SK-N-SH (cell line): ENCODE data around the gene RASGRP2. TPM values are rescaled to one million over a fixed set of nuclear protein-coding genes. Genes with fewer than 3 reads are reported as not detected.
A peak's percentile ranks its signal among the peaks of the same experiment; 100 is the strongest.

Experiments
- CTCF ChIA-PET: fragments of 300-600, 350-600 bp; formaldehyde crosslinking; extraction: SDS; loops from one replicate; lab custom pipeline; 2021; lab: Yijun Ruan, JAX
- POLR2A ChIA-PET: fragments of 350-600 bp; sonication (Branson Sonifier 250); formaldehyde crosslinking; extraction: SDS; loops from one replicate; lab custom pipeline; 2020; ENCODE audit warnings: antibody characterized with exemption, inconsistent platforms; lab: Yijun Ruan, JAX
- DNase-seq: peaks from one replicate; pipeline ENCODE4 v3.0.0; 2012
- H2AFZ ChIP-seq: fragments of 200-600 bp; sonication (generic); 2 replicates; pipeline ENCODE4 v1.8.1; 2016; ENCODE audit warnings: antibody characterized with exemption, mild to moderate bottlenecking, low read depth
- H3F3A ChIP-seq: fragments of 200-600 bp; sonication (generic); replicated peaks from 2 replicates; pipeline ENCODE3; 2016; ENCODE audit warnings: antibody characterized with exemption, mild to moderate bottlenecking; ENCODE audit not compliant: insufficient read depth
- H3K27ac ChIP-seq, 2 experiments: fragments of 200-500 bp in 1 of 2; fragments of 200-600 bp in 1 of 2; sonication (Bioruptor generic) in 1 of 2; sonication (generic), shearing (Covaris generic) in 1 of 2; 2 replicates each; pipeline versions ENCODE4 v1.5.1 to v1.6.1; 2014 to 2016; ENCODE audit warnings: low read depth in 2 of 2, inconsistent platforms in 1 of 2, low read length in 1 of 2, mild to moderate bottlenecking in 1 of 2, mixed read lengths in 1 of 2
- H3K27me3 ChIP-seq: fragments of 200-600 bp; sonication (generic), shearing (Covaris generic); 2 replicates; pipeline ENCODE4 v1.6.1; 2016; ENCODE audit warnings: mixed run types; ENCODE audit not compliant: insufficient read depth
- H3K36me3 ChIP-seq, 2 experiments: fragments of 200-500 bp in 1 of 2; fragments of 200-600 bp in 1 of 2; sonication (Bioruptor generic) in 1 of 2; sonication (generic) in 1 of 2; replicated peaks in 1 of 2; 2 replicates each; pipeline versions ENCODE3 to v1.5.1; 2014 to 2016; ENCODE audit warnings: low read length in 1 of 2, mild to moderate bottlenecking in 1 of 2; ENCODE audit not compliant: insufficient read depth in 2 of 2, control insufficient read depth in 1 of 2
- H3K4me1 ChIP-seq, 2 experiments: fragments of 200-500 bp in 1 of 2; fragments of 200-600 bp in 1 of 2; sonication (Bioruptor generic) in 1 of 2; sonication (generic), shearing (Covaris generic) in 1 of 2; 2 replicates each; pipeline versions ENCODE4 v1.5.1 to v1.6.1; 2014 to 2016; ENCODE audit warnings: low read depth in 1 of 2, low read length in 1 of 2, mixed run types in 1 of 2; ENCODE audit not compliant: insufficient read depth in 2 of 2, control insufficient read depth in 1 of 2
- H3K4me2 ChIP-seq: fragments of 200-600 bp; sonication (generic), shearing (Covaris generic); 2 replicates; pipeline ENCODE4 v1.6.1; 2017; ENCODE audit warnings: mixed run types
- H3K4me3 ChIP-seq, 2 experiments: fragments of 200-500 bp in 1 of 2; fragments of 200-600 bp in 1 of 2; sonication (Bioruptor generic) in 1 of 2; sonication (generic), shearing (Covaris generic) in 1 of 2; 2 replicates each; pipeline versions ENCODE4 v1.5.1 to v1.8.1; 2014 to 2016; ENCODE audit warnings: low read depth in 2 of 2, inconsistent platforms in 1 of 2, low read length in 1 of 2, mild to moderate bottlenecking in 1 of 2, mixed read lengths in 1 of 2, moderate library complexity in 1 of 2
- H3K79me2 ChIP-seq: fragments of 200-600 bp; sonication (generic); 2 replicates; pipeline ENCODE4 v1.8.1; 2017; ENCODE audit warnings: mild to moderate bottlenecking; ENCODE audit not compliant: insufficient read depth
- H3K9ac ChIP-seq: fragments of 200-600 bp; sonication (generic); 2 replicates; pipeline ENCODE4 v1.6.1; 2017; ENCODE audit warnings: mixed run types
- H3K9me2 ChIP-seq: fragments of 200-600 bp; sonication (generic); 2 replicates; pipeline ENCODE4 v1.6.1; 2017; ENCODE audit warnings: mixed run types
- H3K9me3 ChIP-seq: fragments of 200-600 bp; sonication (generic); 2 replicates; pipeline ENCODE4 v1.6.1; 2017; ENCODE audit warnings: mixed run types, mild to moderate bottlenecking, moderate library complexity
- H4K20me1 ChIP-seq: fragments of 200-600 bp; sonication (generic); 2 replicates; pipeline ENCODE4 v1.6.1; 2017; ENCODE audit warnings: mild to moderate bottlenecking, mixed run types; ENCODE audit not compliant: insufficient read depth
- CHD2 ChIP-seq: fragments of 150-350 bp; IDR thresholded peaks from 2 replicates; pipeline ENCODE4 v1.6.1; 2018; ENCODE audit warnings: low read length; ENCODE audit not compliant: partially characterized antibody
- EP300 ChIP-seq, 2 experiments: IDR thresholded peaks; 2 replicates each; pipeline versions ENCODE4 v1.4.0 to v1.6.1; 2012; ENCODE audit warnings: borderline replicate concordance in 1 of 2, low read depth in 1 of 2, low read length in 1 of 2
- FOXJ3 ChIP-seq: sonication (generic); formaldehyde crosslinking; IDR thresholded peaks from 2 replicates; pipeline ENCODE4 v1.5.1; 2020; ENCODE audit warnings: mild to moderate bottlenecking, missing genetic modification reagents
- FOXM1 ChIP-seq: IDR thresholded peaks from 2 replicates; pipeline ENCODE4 v1.4.0; 2012; ENCODE audit warnings: low read depth, mild to moderate bottlenecking
- GABPA ChIP-seq: IDR thresholded peaks from 2 replicates; pipeline ENCODE4 v1.4.0; 2012; ENCODE audit warnings: low read depth, mild to moderate bottlenecking
- JUND ChIP-seq: IDR thresholded peaks from 2 replicates; pipeline ENCODE4 v1.4.0; 2012
- MEF2A ChIP-seq: IDR thresholded peaks from 2 replicates; pipeline ENCODE4 v1.4.0; 2012; ENCODE audit warnings: low read depth, borderline replicate concordance
- NRF1 ChIP-seq: IDR thresholded peaks from 2 replicates; pipeline ENCODE4 v1.6.1; 2012; ENCODE audit warnings: low read depth, mild to moderate bottlenecking, low read length
- PBX3 ChIP-seq: IDR thresholded peaks from 2 replicates; pipeline ENCODE4; 2012
- RAD21 ChIP-seq: IDR thresholded peaks from 2 replicates; pipeline ENCODE4 v1.6.1; 2012; ENCODE audit warnings: mild to moderate bottlenecking, low read length
- RFX5 ChIP-seq: IDR thresholded peaks from 2 replicates; pipeline ENCODE4 v1.6.1; 2012; ENCODE audit warnings: mild to moderate bottlenecking, improper control_type of control experiment, low read length
- RXRA ChIP-seq: IDR thresholded peaks from 2 replicates; pipeline ENCODE4 v1.4.0; 2012; ENCODE audit warnings: low read depth, mild to moderate bottlenecking, borderline replicate concordance
- TAF1 ChIP-seq: IDR thresholded peaks from 2 replicates; pipeline ENCODE4 v1.6.1; 2012; ENCODE audit warnings: low read depth, mild to moderate bottlenecking, low read length, moderate library complexity, borderline replicate concordance
- TEAD4 ChIP-seq: IDR thresholded peaks from 2 replicates; pipeline ENCODE4 v1.4.0; 2012; ENCODE audit warnings: mild to moderate bottlenecking, borderline replicate concordance; ENCODE audit not compliant: insufficient read depth
- USF1 ChIP-seq: IDR thresholded peaks from 2 replicates; pipeline ENCODE4 v1.4.0; 2012; ENCODE audit warnings: low read depth, borderline replicate concordance
- YY1 ChIP-seq: IDR thresholded peaks from 2 replicates; pipeline ENCODE4 v1.4.0; 2012; ENCODE audit warnings: low read depth, mild to moderate bottlenecking
- ZBTB33 ChIP-seq: IDR thresholded peaks from 2 replicates; pipeline ENCODE4 v1.4.0; 2012; ENCODE audit warnings: low read depth, borderline replicate concordance
- WGBS: methylation state at CpG from one replicate; pipeline ENCODE4 v1.1.6; 2017; ENCODE audit warnings: low lambda C conversion rate; 5-methylcytosine and 5-hydroxymethylcytosine counted together
- polyA plus RNA-seq, 3 experiments: library from polyadenylated mRNA; depleted of rRNA; stranded (reverse); fragments of >200 nt; gene quantifications; 2 replicates each; pipeline ENCODE4 v1.2.3, GENCODE V29; 2012

The RASGRP2 gene
- polyA plus RNA-seq, 1 of the 3 experiments (the other 2 are of a cell fraction): 1.6 TPM

GRCh38 chr11:64688534-64688982 lies 55.4 kb downstream of the RASGRP2 start (continued):
- TF ChIP-seq RFX5 (no peak), FOXM1 (no peak), FOXJ3 (no peak), MEF2A (no peak), PBX3 (no peak), RAD21 (peak; percentile 81), GABPA (no peak), CHD2 (peak; percentile 61), RXRA (no peak), TAF1 (no peak), YY1 (peak; percentile 52; the same call in 1 of the 2 replicates), JUND (no peak)

- Histone ChIP-seq H3K9ac (no peak overlapping the region), H3K4me2 (no peak overlapping the region)
- POLR2A ChIA-PET: interaction anchor here (0.9 to 1.6 kb wide), 4 partner anchors 34 to 90 kb away, joined by 3 to 6 read pairs (median 4); partner anchors contain the start of genes PYGM and SF1
- TF ChIP-seq RXRA (no peak), NRF1 (no peak), YY1 (no peak), TAF1 (no peak), TEAD4 (no peak), RFX5 (no peak), USF1 (no peak), FOXJ3 (no peak), EP300 (IDR thresholded peaks at IDR 0.05; ENCODE audit: borderline replicate concordance in 1 of 2, low read depth in 1 of 2, low read length in 1 of 2) (no peak), ZBTB33 (no peak), FOXM1 (no peak)
- TF ChIP-seq, all 33 proteins: peak for 0
- Histone ChIP-seq H3K27ac (peak overlapping the region in 1 of 2 experiments; percentile 35; a peak in 1 of 4 replicates), H3K27me3 (peaks cover 6% of the 10 kb centered on the region; the same call in 1 of the 2 replicates), H2AFZ (no peak overlapping the region), H3K36me3 (no peaks in the 10 kb centered on the region), H3K4me3 (peak overlapping the region in 1 of 2 experiments; percentile 47; a peak in 1 of 4 replicates), H3K79me2 (no peaks in the 10 kb centered on the region), H3K4me1 (peaks cover 0 to 30% of the 10 kb centered on the region in 2 experiments; a peak in 1 of 4 replicates), H3K9me3 (no peaks in the 10 kb centered on the region), H4K20me1 (no peaks in the 10 kb centered on the region), H3K9me2 (no peaks in the 10 kb centered on the region), H3F3A (no peaks in the 10 kb centered on the region)
- WGBS: 58% methylated on average over 19 of the region's 19 CpGs
- DNase-seq: no peak
- CTCF ChIA-PET: interaction anchor here (0.7 to 3.1 kb wide), 47 partner anchors 9 to 416 kb away, joined by 3 to 68 read pairs (median 6); partner anchors contain the start of genes ESRRA, NRXN2, PRDX5 and RASGRP2
Measured at GRCh38 chr11:64687643-64688533, 56.1 kb downstream of the RASGRP2 start.
